SK-N-SH (cell line): ENCODE results near the gene BCAR3.

Source experiments
- EZH2phosphoT487 ChIP-seq: fragments of 200-600 bp; sonication (generic); IDR thresholded peaks from 2 replicates; pipeline ENCODE4 v1.6.1; 2017; ENCODE audit warnings: low read depth, mixed run types, mild to moderate bottlenecking, antibody characterized with exemption, moderate library complexity, borderline replicate concordance
- FOXJ3 ChIP-seq: sonication (generic); formaldehyde crosslinking; IDR thresholded peaks from 2 replicates; pipeline ENCODE4 v1.5.1; 2020; ENCODE audit warnings: mild to moderate bottlenecking, missing genetic modification reagents
- NFIC ChIP-seq: IDR thresholded peaks from 2 replicates; pipeline ENCODE4 v1.4.0; 2012; ENCODE audit warnings: borderline replicate concordance
- POLR2AphosphoS5 ChIP-seq: IDR thresholded peaks from 2 replicates; pipeline ENCODE4 v1.6.1; 2012; ENCODE audit warnings: low read depth, low read length
- SIN3A ChIP-seq: IDR thresholded peaks from 2 replicates; pipeline ENCODE4 v1.6.1; 2012; ENCODE audit warnings: low read depth, mild to moderate bottlenecking, low read length, moderate library complexity, borderline replicate concordance

GRCh38 chr1:93673163-93673829 lies 8.3 kb downstream of the BCAR3 start:
- TF ChIP-seq SIN3A (no peak), POLR2AphosphoS5 (no peak), EZH2phosphoT487 (no peak), NFIC (no peak), FOXJ3 (peak; percentile 39; the same call in 1 of the 2 replicates)
